Upper lobe of left lung (tissue), 4 donors: Measurements from ENCODE around the gene EIF5B.

Experiments
- CTCF ChIP-seq, 6 experiments: fragments of 450-650 bp in 4 of 6; fragments of 200-600 bp in 2 of 6; sonication (generic) in 2 of 6; IDR thresholded peaks; one replicate each; pipeline ENCODE4 v1.5.1; 2016 to 2019; ENCODE audit warnings: antibody characterized with exemption in 6 of 6
- EP300 ChIP-seq, 4 donors: sonication (generic); formaldehyde crosslinking; IDR thresholded peaks; one replicate each; pipeline ENCODE4 v1.5.1; 2017; ENCODE audit warnings: antibody characterized with exemption in 4 of 4, control low read depth in 2 of 4
- POLR2AphosphoS5 ChIP-seq, 2 donors: sonication (generic); formaldehyde crosslinking; IDR thresholded peaks; one replicate each; pipeline ENCODE4 v1.5.1; 2017; ENCODE audit warnings: antibody characterized with exemption in 2 of 2

GRCh38 chr2:99317161-99317872 lies 19.9 kb upstream of the EIF5B start:
- TF ChIP-seq POLR2AphosphoS5 (IDR thresholded peaks at IDR 0.05) (no peak), CTCF (IDR thresholded peaks at IDR 0.05) (no peak), EP300 (IDR thresholded peaks at IDR 0.05) (no peak)
